OCI-LY3 (cell line): ENCODE results near the gene NLGN4Y.

ENCODE experiments used
- H2AFZ ChIP-seq: fragments of 200-600, 300-600 bp; shearing (Covaris generic); 2 replicates; pipeline ENCODE4 v1.6.0; 2014; ENCODE audit warnings: antibody characterized with exemption, low read depth, low read length
- H3K27ac ChIP-seq: fragments of 200-600, 300-600 bp; sonication (generic); 2 replicates; pipeline ENCODE4 v1.5.1; 2014; ENCODE audit warnings: mild to moderate bottlenecking, low read length, moderate library complexity, mixed read lengths
- H3K27me3 ChIP-seq: fragments of 200-600, 300-600 bp; sonication (generic); 2 replicates; pipeline ENCODE4 v1.6.1; 2014; ENCODE audit warnings: low read depth, low read length, mixed read lengths
- H3K36me3 ChIP-seq: fragments of 200-600, 300-600 bp; sonication (generic); replicated peaks from 2 replicates; pipeline ENCODE3; 2014; ENCODE audit warnings: low read depth, low read length, mixed read lengths
- H3K4me1 ChIP-seq: fragments of 300-600, 200-600 bp; sonication (generic); 2 replicates; pipeline ENCODE4 v1.6.1; 2014; ENCODE audit warnings: low read length, mixed read lengths
- H3K4me2 ChIP-seq: fragments of 200-600, 300-600 bp; sonication (generic); 2 replicates; pipeline ENCODE4 v1.6.1; 2014; ENCODE audit warnings: low read length, mixed read lengths
- H3K4me3 ChIP-seq: fragments of 300-600, 200-600 bp; sonication (generic); 2 replicates; pipeline ENCODE4 v1.5.1; 2014; ENCODE audit warnings: antibody characterized with exemption, mild to moderate bottlenecking, low read length, moderate library complexity
- H3K79me2 ChIP-seq: fragments of 300-600, 200-600 bp; shearing (Covaris generic); 2 replicates; pipeline ENCODE4 v1.6.1; 2014; ENCODE audit warnings: mild to moderate bottlenecking, low read length, mixed read lengths
- H3K9ac ChIP-seq: fragments of 300-600, 200-600 bp; shearing (Covaris generic); 2 replicates; pipeline ENCODE4 v1.6.0; 2014; ENCODE audit warnings: mild to moderate bottlenecking, low read length, moderate library complexity
- H3K9me3 ChIP-seq: fragments of 200-600, 300-600 bp; shearing (Covaris generic); 2 replicates; pipeline ENCODE4 v1.6.1; 2014; ENCODE audit warnings: low read length, mixed read lengths; ENCODE audit not compliant: insufficient read depth
- H4K20me1 ChIP-seq: fragments of 200-600, 300-600 bp; sonication (generic); 2 replicates; pipeline ENCODE4 v1.6.1; 2016; ENCODE audit warnings: low read length, mixed read lengths; ENCODE audit not compliant: insufficient read depth
- CTCF ChIP-seq: fragments of 200-600, 300-600 bp; sonication (generic); IDR thresholded peaks from 2 replicates; pipeline ENCODE4 v1.5.1; 2014; ENCODE audit warnings: antibody characterized with exemption, low read length, low read depth
- EZH2phosphoT487 ChIP-seq: fragments of 200-600 bp; shearing (Covaris generic); IDR thresholded peaks from 2 replicates; pipeline ENCODE4 v1.6.1; 2018; ENCODE audit warnings: antibody characterized with exemption, mixed run types, low read depth

NLGN4Y gene

GRCh38 chrY:14824583-14824982, 300.3 kb downstream of the NLGN4Y start:
- Histone ChIP-seq H3K79me2 (no peaks in the 10 kb centered on the region), H3K9ac (no peak overlapping the region), H2AFZ (no peak overlapping the region), H3K4me2 (no peak overlapping the region), H3K9me3 (no peaks in the 10 kb centered on the region), H4K20me1 (no peaks in the 10 kb centered on the region), H3K27ac (no peak overlapping the region), H3K27me3 (no peaks in the 10 kb centered on the region), H3K36me3 (no peaks in the 10 kb centered on the region), H3K4me1 (peaks cover 11% of the 10 kb centered on the region), H3K4me3 (no peak overlapping the region)
- TF ChIP-seq EZH2phosphoT487 (no peak), CTCF (no peak)

- H3K79me2 ChIP-seq = no peaks in the 10 kb centered on the region
- H3K4me2 ChIP-seq = no peak overlapping the region
- no peaks in the 10 kb centered on the region for H3K36me3 ChIP-seq
- H3K4me3 ChIP-seq = no peak overlapping the region
- peaks cover 11% of the 10 kb centered on the region for H3K4me1 ChIP-seq
- no peaks in the 10 kb centered on the region for H4K20me1 ChIP-seq
- no peak overlapping the region for H3K9ac ChIP-seq
- no peak overlapping the region for H2AFZ ChIP-seq
- no peaks in the 10 kb centered on the region for H3K27me3 ChIP-seq
- TF ChIP-seq CTCF (no peak), EZH2phosphoT487 (no peak)
- no peak overlapping the region for H3K27ac ChIP-seq
- H3K9me3 ChIP-seq = no peaks in the 10 kb centered on the region
Observed at GRCh38 chrY:14825728-14826127, 301.4 kb downstream of the NLGN4Y start.

- Histone ChIP-seq H3K27ac (no peak overlapping the region), H3K9me3 (no peaks in the 10 kb centered on the region), H3K36me3 (peaks cover 4% of the 10 kb centered on the region), H4K20me1 (no peaks in the 10 kb centered on the region), H3K4me2 (no peak overlapping the region), H3K4me1 (peaks cover 13% of the 10 kb centered on the region), H3K79me2 (no peaks in the 10 kb centered on the region), H3K27me3 (no peaks in the 10 kb centered on the region), H2AFZ (no peak overlapping the region), H3K4me3 (no peak overlapping the region), H3K9ac (no peak overlapping the region)
- TF ChIP-seq EZH2phosphoT487 = no peak
- TF ChIP-seq CTCF = no peak
Observed at GRCh38 chrY:14828531-14828930, 304.2 kb downstream of the NLGN4Y start.

GRCh38 chrY:14829366-14829885, 305.1 kb downstream of the NLGN4Y start:
- TF ChIP-seq EZH2phosphoT487 = no peak
- TF ChIP-seq CTCF = no peak
- H4K20me1 ChIP-seq = no peaks in the 10 kb centered on the region
- no peak overlapping the region for H3K4me3 ChIP-seq
- no peak overlapping the region for H3K9ac ChIP-seq
- no peaks in the 10 kb centered on the region for H3K27me3 ChIP-seq
- no peak overlapping the region for H2AFZ ChIP-seq
- peaks cover 4% of the 10 kb centered on the region for H3K36me3 ChIP-seq
- H3K4me2 ChIP-seq = peak overlapping the region; percentile 34
- H3K9me3 ChIP-seq = no peaks in the 10 kb centered on the region
- H3K79me2 ChIP-seq = no peaks in the 10 kb centered on the region
- H3K4me1 ChIP-seq = peaks cover 22% of the 10 kb centered on the region
- no peak overlapping the region for H3K27ac ChIP-seq
